Stimulated activated CD4-positive, alpha-beta T cell treated with anti-CD3 and anti-CD28 coated beads, TNF-alpha, amount 100 ng/mL, for 4 hours (primary cell): Measurements from ENCODE around the gene GMPPA.

Experiments
- DNase-seq, 3 experiments: peaks; one replicate each; pipeline ENCODE4 v3.0.0-alpha.2; 2020; ENCODE audit warnings: low read depth in 3 of 3

Gene GMPPA

DNA sequence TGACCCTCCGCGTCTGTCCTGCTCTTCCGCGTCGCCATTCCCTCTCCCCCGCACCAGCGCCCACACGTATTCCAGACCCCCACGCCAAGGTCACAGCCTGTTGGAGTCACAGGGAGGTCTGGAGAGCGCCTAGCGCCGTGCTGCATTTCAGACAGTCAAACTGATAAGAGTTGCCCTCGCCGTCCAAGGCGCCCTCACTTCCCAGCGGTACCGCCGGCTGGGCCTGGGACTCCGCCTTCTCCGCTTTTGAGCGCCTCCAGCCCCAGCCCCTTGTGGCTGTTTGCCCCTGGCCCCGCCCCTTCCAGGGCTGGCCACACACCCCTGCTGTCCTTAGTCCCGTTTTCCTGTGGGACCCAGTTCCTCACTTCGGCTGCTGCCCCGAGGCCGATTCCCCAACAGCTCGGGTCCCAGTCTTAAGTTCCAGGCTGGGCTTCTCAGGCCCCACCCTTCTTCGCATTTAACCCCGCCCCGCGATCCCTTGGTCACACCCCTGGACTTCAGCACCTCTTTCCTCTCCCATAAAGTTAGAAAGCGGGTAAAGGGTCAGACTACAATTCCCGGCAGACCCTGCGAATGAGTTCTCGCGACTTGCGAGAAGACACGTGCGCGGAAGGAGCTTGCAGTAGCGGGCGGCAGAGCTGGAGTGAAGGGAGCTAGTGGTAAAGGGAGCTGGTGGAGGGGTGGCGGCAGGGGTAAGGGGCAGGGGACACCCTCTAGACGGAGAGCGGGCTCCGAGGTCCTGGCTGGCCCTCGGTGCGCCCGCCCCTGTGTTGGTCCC is at the start of gene GMPPA:
TSS of gene GMPPA (plus strand) at position 612 of the 778 bp plus-strand sequence. CDS start 1,085 bp downstream, outside the sequence.
- peak; percentile 78 to 88 (median 84) for DNase-seq

DNA sequence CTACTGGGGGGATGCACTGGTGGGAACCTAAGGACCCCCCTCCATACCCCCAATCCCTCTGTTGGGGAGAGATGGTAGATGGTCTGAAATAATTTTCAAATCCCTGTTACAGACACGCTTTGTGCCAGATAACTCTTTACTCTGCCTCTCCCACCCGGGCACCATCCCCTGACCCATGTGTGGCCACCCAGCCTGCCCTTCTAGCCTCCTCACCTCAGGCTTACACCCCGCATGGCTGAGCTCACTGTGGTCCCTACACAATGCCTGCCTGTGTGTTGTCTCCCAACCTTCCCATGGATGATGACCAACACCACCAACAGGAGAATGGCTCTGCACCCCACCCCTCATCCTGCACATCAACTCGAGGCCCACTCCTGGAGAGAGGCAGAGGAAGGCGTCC is 49.1 kb upstream of the GMPPA start:
- no peak for DNase-seq

DNA sequence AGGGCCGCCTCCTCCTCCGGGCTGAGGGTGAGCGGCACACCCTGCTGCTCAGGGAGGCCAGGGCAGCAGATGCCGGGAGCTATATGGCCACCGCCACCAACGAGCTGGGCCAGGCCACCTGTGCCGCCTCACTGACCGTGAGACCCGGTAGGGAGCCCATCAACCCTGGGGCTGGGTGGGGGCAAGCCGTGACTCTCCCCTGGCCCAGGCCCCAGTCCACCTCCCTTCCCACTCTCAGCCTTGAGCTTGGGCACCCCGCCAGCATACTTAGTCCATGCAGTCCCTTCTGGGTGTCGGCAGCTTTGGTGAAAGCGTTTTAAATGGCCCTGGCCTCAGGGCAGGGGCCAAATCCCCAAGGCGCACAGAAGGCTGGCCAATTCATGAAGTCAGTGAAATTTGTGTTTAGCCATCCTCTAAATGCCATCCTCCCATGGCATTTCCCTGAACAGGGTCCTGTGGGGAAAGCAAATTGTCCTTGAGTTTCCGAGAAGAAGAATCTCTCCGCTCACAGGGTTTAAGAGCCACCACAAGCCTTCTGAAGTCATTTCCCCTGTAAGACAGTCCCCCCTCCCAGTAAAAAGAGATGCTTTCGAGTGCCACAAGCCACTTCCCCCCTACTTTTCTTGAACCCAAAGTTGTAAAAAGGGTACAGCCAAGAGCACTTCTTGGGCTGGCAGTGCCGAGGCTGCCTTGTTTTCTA is 46.9 kb upstream of the GMPPA start:
- DNase-seq: no peak

DNA sequence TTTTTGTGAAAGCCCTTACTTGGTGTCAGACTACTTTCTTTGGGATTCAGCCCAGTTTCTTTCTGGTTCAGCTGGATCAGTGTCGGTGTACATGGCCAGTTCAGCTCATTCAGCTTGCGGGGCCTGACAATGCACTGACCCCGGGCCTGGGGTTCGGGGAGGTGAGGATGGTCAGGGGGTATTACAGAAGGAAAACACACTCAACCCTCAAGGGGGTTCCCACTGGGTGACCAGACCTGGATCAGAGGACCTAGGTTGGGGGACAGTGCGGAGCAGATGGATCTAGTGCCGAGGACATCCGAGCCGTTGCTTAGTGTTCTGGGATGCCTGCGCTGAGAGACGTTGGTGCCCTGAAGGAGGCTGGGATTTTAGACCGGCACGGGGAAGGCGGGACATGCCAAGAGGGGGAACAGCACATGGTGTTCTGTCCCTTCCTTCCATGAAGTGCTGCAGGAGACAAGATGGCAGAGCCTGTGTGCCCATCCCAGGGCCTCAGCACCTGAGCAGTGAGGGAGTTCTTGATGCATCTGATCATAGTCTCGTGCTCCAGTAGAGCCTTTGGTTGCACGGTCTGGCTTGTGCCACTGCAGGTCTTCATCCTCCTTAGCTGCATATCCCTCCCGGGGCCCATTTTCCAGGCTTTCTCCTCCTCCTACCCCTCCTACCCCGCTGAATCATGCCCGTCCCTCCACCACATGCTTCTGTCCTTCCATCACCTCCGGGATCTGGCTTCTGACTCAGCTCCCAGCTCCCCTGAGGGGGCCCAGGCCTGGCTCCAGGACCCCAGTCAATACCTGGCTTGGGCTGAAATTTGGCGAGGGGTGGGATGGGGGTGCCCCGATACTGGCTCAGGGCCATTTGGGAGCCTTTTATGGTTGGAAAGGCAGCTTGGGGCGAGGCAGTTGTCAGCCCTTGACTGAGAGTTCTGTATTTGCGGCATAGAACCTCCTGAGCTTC is 46.1 kb upstream of the GMPPA start:
- no peak for DNase-seq

DNA sequence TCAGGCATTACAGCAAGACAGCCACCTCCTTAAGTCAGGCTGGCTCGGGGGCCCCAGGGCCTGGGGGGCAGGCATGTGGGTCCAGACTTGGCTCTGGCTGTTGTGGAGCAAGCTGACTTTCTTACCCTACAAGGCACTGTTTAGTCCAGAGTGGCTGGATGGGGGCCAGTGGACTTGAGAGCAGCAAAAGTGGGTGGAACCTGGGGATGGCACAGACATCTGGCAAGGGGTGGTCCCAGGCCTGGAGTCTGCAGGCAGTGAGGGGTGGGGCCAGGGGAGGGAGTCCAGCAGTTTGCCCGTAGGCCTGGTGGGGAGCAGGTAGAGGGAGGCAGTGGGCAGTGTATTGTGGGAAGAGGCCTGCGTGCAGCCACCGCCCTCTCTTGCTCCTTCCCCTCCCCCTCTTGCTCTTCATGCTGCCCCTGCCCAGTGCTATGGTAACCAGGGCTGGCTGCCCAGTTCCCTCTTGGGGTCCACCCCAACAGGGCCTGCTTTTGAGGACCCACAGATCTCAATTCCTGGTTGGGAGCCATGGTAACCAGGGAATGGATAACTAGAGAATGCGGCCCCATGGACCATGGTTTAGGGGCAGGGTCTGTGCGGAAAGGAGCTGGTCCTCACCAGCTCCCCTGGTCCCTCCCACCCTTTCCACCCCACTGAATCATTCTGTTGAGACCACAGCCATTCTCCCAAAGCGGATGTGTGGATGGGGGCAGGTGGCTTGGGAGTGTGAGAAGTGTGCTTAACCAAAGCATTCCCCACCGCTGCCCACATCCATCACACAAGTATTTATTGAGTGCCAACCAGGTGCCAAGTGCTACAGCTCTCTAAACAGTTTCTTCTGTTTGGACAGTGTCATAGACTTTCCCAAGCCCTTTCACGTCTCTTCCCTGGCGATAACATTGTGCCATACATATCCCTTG is 44.8 kb upstream of the GMPPA start:
- no peak for DNase-seq

DNA sequence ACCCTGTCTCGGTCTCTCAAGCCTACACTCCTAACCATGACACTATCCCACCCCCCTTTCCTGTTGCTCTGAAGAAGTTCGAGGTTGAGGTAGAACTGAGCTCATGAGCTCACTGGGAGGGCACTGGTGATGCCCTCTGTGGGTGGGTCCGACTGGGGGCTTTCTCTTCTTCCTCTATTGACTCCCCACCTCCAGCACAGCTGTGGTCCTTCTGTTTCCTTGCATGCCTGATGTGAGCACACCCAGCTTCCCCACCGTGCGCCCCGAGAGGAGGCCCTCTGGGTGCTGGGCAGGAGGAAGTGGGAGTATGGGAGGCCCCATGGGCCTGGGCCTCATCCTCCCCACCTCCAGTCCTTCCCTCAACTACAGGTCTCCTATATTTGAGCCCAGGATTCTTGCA is 43.1 kb upstream of the GMPPA start:
- DNase-seq: no peak

DNA sequence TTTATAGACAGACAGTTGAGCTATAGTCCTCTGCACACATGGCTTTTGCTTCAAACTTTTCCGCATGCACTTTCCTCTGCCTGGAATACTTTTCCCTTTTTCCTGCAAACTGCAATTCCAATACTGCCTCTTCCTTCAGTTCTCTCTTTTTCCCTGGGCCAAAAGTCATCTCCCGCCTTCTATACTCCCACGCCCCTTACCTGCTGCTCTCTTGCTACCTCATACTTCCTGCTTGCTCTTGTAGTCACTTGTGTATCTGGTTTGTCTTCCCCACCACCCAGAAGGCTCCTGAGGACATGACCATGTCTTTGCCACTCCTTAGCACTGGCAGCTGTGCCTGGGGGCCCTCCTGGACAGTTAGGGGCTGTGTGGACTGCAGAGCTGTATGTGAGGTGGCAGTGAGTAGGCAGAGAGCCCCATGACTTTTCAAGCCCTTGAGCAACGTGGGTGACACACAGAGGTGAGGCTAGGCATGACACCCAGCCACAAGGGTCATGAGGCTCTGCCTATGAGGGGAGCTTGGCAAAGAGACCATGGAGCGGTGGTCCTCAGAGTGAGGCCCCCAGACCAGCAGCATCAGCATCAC is 40.8 kb upstream of the GMPPA start:
- no peak for DNase-seq

DNA sequence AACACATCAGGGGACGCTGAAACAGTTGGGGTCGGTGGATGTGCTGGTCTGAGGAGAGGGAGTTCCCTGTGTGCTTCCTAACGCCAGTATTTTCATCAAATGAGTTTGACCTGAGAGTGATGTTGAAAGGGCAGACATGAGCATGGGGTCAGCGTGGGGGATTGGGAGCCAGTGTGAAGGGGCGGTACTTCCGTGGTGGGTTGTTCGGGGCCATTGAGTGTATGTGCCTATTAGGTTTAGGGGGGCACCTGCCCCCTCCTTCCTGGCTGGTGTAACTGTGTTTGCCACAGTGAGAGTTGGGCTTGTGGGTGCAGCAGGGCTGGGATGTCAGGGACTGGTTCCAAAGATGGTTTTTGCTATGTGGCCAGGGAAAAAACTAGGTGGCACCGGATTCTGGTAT is 39.7 kb upstream of the GMPPA start:
- DNase-seq: no peak

DNA sequence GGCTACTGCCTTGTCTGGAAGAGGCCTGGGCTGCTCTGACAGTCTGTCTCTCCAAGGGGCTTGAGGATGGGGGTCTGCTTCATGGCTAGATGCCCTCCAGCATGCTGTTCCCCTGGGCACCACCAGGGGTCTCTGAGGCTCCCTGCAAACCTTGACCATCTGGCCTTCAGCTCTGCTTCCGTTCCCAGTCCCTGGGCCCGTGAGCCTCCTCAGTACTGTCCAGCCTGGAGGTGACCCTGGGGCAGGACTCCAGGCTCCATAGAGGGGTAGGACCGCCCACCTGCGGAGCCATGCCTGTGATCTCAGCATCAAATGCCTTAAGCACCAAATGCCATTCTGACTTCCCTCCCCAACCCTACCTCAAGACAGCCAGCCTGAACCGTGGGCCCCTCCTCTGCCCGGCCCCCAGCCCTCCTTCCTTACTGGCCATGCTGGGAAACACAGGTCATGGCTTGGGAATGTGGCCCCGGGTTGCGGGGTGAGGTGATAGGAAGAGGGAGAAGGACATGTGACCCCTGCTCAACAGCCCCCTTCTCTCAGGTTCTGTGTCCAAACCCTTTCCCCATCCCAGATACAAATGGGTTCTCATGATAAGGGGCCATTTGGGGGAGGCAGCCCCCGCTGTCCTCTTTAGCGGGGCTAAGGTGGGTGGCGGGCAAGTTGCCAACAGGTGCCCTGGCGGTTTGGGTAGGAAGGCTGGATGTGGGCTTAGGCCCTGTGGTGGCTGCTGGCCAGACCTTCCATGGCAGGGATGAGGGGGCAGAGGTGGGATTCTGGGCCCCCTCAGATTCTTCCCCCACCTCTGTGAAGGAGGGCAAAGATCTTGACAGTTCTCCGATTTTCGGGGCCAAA is 39.0 kb upstream of the GMPPA start:
- peak in 1 of 3 experiments; percentile 13 for DNase-seq

DNA sequence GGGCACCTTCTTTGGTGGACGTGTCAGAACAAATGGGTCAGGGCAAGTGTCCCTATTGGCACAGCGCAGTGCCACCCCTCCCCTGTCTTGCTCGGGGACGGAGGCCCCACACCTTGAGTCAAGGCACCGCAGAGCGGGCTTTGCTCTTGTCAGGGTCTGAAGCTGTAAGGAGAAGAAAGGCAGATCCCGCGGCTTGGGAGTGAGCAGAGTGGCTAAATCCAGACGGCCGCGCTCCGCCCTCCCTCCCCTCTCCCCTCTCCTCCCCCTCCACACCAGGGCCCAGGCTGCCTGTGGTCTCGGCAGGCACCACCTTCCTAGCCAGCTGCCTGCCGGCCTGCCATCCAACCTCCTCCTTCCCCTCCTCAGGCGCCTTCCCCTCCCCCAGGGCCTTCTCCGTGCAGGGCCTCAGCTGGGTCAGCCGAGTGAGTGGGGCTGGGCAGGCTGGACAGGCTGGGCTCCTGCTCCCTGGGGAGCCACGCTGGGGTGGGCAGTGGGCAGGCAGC is 38.2 kb upstream of the GMPPA start:
- DNase-seq: no peak

DNA sequence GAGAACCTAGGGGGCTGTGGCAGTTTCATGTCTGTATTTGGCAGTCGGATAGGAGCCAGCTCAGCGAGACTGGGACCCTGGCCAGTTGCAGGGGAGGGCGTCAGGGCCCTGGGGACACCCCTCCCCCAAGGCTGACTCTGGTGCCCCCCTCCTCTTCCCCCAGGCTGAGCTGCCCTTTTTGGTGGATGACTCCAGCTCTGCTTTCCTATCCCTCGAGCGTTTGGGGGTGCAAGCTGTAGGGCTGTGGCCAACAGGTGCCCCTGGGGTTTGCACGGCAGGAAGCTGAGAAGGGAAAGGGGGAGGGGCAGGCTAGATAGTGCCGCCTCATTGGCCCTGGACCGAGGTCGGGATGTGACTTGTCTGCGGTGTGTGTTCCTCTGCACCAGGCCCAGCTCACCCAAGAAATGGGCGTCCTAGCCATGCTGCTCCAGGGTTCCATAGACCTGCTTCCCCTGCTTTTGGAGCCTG is 37.6 kb upstream of the GMPPA start:
- no peak for DNase-seq

DNA sequence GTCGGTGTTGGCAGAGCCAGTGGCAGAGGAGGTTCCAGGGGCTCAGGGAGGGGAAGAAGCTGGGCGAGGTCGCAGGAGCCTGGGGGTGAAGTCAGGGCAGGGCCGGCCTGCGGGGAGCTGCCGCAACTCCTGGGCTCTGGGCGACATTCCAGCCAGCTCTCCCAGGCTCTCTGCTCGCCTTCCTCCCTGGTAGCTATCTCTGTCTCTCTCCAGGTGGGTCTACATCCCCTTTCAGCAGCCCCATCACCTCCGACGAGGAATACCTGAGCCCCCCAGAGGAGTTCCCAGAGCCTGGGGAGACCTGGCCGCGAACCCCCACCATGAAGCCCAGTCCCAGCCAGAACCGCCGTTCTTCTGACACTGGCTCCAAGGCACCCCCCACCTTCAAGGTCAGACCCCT is 37.0 kb upstream of the GMPPA start:
- no peak for DNase-seq

DNA sequence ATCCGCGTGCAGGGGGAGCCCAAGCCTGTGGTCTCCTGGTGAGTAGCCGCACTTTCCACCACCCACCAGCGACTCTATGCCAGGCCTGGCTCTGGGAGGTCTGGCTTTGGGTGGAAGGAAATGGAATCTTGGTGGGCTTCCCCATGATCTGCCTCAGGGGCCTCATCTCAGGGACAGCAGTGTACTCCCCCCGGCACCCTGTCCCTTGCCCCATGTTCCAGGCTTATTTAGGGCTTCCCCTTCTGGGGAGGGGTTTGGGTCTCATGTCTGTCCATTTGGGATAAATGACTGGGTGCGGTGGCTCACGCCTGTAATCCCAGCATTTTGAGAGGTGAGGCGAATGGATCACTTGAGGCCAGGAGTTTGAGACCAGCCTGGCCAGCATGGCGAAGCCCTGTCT is 36.3 kb upstream of the GMPPA start:
- DNase-seq: no peak

DNA sequence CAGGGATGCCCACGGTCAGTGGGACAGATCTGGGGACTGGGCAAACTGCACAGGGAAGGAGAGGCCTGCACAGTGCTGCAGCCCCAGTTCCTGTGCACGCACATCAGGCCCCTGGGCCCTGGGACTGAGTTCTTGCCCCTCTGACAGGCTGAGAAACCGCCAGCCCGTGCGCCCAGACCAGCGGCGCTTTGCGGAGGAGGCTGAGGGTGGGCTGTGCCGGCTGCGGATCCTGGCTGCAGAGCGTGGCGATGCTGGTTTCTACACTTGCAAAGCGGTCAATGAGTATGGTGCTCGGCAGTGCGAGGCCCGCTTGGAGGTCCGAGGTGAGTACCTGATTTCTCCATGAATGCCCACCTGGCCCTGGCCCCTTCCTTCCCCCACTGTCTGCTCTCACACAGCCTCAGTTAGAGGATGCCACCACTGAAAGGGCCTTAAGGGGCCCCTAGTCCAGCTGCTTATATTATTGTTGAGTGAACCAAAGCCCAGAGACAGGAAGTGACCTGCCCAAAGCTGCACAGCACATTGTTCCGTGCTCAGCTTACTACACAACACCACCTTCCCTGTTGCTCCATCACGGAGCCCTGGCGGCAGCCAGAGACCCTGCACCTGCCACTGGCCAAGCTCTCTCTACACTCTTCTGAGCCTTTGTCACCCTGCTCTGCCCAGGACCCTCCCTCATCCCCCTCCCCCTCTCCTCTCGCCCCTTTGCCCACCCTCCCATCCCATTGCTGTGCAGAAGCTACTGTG is 34.2 kb upstream of the GMPPA start:
- no peak for DNase-seq

DNA sequence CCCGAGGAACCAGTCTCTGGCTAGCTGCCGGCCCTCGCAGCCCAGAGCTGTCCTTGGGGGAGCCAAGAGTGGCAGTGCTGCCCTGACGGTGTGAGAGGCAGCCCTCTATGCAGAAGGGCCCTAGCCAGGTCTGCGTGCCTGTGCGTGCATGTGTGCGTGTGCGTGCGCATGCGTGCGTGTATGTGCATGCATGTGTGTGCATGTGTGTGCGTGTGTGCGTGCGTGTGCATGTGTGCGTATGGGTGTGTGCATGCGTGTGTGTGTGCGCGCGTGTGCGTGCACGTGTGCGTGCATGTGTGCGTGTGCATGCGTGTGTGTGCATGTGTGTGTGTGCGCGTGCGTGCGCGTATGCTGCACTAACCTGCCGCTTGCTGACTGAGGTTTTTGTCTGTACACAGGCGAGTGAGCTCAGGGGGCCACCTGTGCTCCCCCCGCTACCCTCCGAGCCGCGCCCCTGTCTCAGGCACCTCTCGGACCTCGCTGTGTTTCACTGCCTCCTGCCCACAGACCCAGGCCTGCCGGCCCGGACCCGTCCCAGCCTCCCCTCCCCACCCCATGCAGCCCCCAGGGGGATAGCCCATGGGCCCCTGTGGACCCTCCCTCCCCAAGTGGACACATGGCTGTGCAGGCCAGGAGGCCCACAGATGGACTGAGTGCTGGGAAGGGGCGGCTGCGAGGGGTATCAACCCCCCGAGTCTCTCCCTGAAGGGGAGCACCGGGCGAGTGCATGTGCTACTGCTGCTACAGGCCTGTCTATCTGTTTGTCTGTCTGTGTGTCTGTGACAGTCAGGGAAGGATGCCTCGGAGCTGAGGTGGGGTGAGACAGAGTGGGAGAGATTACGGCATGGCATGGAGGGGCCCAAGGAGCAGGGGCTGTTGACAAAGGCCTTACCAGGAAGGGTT is 32.8 kb upstream of the GMPPA start:
- no peak for DNase-seq

DNA sequence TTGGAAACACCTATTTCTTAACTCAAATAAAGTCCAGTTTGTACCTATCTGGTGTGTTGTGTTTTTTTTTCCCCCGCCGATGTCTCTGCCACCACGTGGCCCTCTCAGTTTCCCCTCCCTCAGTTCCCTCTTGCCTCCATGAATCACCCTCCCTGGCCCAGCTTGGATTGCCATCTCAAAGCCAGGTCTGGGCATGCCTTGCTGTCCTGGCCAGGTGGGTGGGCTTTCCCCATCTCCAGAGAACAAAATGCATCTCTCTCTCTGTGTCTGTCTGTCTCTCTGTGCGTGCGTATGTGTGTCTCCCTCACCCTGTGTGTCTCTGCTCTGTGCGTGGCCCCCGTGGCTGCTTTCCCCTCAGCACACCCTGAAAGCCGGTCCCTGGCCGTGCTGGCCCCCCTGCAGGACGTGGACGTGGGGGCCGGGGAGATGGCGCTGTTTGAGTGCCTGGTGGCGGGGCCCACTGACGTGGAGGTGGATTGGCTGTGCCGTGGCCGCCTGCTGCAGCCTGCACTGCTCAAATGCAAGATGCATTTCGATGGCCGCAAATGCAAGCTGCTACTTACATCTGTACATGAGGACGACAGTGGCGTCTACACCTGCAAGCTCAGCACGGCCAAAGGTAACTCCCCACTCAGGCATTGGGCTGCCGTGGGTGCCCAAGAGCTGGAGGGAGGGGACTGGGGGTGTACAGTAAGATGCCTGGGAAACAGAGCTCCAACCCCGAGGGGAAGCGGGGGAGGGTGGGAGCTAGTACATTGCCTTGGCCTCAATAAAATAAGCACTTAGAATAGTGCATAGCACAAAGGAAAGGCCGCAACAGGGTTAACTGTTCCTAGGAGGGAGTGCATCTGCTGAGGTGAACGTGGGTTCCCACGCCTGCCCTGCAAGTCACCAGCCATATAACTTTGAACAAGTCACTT is 31.6 kb upstream of the GMPPA start:
- DNase-seq: no peak

DNA sequence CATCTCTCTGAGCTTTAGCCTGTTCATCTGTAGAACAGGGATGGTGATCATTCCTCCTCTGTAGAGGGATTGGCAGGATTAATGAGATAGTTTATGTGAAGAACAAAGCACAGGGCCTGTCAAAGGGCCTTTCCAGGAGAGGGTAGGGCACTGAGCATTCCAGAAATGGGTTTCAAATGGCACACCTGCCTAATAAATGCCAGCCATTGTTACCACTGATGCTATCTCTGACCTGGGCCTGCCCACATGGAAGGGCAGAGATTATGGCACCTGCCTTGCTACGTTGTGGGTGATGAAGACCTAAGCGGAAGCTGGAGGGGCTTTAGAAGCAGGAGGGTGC is 31.0 kb upstream of the GMPPA start:
- no peak for DNase-seq
